Measurements from ENCODE around the gene WIZ.
"Not testable (repeated sequence)": the region's sequence is repeated elsewhere in the genome, so short reads cannot be mapped to it uniquely, and the experiment has no call there.

Gene WIZ

DNA sequence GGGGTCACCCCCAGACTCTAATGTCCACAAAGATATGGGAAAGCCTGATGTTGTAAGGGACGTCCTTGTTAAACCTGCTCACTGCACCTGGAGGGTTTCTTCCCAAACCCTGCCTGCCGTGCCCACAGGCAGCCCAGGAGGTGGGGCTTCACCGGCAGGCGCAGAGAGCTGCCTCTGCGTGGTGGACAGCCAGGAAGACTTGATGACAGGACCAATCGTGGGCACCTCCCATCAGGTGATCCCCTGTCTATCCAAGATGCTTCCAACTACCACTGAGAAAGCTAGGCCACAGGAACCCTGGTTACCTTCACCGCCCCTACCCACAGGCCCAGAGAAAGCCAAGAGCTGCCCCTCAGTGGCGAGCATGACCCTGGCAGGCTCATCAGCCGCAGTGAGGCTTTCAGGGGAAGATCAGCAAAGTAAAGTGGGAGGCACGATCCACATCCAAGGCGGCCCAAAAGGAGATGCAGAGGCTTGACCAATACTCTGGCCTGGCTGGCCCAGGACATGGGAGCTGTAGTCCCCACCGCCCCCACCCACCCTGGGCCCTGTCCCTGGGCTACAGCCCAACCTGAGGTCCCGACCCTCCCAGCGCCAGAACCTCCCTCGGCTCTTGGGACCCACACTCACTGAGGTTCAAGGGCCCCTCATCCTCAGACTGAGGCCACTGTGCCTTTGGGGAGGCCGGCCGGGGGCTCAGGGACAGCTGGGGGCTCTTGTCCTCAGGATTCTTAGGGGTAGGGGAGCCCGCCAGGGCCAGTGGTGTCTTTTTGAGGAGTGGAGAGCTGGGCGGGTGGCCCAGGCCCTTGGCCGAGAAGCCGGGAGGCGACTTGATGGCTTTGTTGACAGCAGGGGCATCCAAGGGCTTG is 20.6 kb downstream of the WIZ start:
- no peak for DNase-seq

- DNase-seq: no peak
Observed at GRCh38 chr19:15427991-15428471, 21.7 kb downstream of the WIZ start.

DNA sequence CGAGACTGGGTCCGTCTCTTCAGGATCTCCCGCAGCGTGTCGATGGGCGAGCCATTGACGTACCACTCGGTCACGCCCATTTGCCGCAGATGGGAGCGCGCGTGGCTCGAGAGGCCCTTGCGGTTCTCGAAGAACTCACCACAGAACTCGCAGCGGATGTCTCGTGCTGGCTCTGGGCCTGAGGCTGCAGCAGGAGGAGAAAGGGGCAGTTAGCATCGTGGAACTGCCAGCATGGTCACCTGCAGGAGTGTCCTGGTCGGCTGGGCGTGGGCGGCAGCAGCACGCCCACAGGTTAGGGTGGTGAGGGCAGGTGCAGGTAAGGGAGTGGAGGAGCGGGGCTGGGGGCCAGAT is 22.4 kb downstream of the WIZ start:
- no peak for DNase-seq

- DNase-seq: no peak
Observed at GRCh38 chr19:15426485-15427349, 23.0 kb downstream of the WIZ start.

DNA sequence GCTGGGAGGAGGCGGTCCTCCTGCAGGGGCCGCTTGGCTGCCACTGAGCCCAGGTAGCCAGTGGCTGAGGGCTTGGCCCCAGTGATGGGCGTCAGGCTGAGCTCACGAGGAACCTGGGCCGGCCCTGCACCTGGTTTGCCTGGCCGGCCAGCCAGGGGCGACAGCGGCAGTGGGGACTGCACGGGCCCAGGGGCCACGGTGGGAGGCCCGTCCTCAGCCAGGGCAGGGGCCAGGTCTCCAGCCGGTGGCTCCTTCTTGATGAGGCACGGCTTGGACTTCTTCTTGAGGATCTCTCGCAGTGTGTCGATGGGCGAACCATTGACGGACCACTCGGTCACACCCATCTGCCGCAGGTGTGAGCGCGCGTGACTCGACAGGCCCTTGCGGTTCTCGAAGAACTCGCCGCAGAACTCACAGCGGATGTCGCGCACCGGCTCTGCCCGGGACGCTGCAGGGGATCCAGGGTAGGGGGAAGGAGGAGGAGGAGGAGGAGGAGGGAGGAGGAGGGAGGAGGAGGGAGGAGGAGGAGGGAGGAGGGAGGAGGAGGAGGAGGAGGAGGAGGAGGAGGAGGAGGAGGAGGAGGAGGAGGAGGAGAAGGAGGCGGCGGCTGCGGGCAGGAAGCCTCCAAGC is 24.3 kb downstream of the WIZ start:
- DNase-seq: no peak

- DNase-seq: no peak
Observed at GRCh38 chr19:15424692-15425272, 25.0 kb downstream of the WIZ start.

DNA sequence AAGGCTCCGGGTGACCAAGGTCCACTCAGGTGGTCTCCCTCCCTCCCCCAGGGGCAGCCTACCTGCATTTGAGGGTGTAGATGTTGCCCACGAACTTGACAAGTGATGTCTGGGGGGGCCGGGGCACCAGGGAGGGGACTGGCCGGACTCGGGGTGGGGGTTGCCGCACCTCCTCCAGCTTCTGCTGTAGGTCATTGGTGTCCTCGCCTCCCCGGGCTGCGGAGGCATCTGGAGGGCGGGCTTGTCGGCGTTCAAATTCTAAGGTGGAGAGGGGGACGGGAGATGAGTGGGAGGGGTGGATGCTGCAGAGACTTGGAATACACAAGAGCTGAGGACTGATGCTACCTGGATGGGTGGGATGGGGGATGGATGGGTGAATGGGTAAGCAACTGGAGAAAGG is 25.6 kb downstream of the WIZ start:
- no peak for DNase-seq

DNA sequence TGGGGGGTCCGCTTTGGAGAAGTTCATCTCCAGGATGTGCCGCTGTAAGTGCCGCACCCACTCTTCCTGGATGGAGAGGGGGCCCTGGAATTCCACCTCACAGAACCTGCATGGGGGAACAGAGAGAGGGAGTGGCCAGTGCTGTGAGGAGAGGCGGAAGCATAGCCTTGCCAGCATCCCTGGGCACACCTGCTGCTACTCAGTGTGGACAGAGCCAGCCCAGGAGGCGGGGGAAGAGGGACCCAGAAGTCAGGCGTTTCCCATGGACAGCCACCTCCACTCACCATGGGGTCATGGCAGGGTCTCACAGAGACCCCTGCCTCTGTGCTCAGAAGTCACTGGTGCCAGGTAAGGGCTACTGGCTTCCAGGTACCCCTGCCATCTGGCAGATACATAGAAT is 26.6 kb downstream of the WIZ start:
- no peak for DNase-seq

DNA sequence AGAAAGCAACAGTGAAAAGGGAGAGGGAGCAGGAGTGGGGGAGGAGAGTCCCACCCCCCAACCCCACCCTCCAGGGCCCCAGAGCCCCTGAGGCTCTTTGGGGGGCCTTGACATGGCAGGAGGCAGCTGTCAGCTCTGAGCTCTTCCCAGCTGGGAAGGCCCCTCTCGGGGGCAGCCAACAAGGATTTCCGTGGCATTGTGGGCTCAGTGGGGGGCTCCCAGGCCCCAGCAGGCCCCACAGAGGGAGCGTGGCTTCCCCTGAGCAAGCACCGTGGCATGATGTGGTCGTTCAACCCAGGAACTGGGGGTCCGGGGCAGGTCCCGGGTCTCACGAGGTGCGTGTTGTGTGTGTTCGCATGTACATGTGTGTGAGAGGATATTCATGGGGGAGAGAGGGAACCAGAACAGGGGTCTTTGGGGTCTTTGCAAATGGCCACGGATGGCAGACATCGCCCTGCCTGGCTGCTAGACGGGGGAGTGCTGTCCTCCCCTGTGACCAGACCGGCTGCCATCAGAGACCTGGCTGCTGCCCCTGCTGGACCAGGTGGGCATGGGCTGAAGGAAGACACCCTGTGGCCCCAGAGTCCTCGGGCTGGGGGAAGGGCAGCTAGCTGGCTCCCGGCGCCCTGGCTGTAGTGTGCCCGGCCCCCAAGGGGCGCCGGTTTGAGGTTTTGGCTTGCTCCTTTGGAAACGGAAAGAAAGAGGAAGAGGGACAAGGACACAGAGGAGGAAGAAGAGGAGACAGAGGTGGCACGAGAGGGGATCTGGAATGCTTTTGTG is 27.3 kb downstream of the WIZ start:
- DNase-seq: no peak

GRCh38 chr19:15421721-15422260 is 28.0 kb downstream of the WIZ start:
- peak; percentile 53 for DNase-seq

- DNase-seq: no peak
Observed at GRCh38 chr19:15421136-15421695, 28.5 kb downstream of the WIZ start.

DNA sequence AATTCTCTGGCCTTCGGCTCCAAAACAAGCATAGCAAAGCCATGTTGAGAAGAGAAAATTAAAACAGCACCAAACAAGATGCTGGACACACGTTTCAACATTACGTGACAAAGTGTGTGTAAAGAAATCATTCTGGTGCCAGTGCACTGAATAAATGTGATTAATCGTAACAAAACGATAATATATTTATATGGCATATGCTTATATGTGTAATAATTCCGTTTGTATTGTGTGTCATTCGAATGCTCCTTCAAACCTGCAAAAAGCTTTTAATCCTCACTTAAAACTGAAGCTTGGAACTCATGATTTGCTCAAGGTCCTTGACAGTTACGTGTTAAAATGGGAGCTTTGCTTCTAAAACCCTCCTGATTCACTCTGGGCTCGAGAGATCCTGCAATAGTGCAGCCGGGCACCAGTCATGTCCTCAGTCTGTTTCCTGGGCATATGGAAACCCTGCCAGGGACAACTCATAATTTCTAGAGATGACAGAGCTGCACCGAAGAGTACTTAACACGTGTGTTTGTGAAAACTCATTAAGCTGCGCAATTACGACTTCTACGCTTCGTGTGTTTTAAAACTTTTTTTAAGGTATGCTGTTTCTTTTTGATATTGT is 30.2 kb downstream of the WIZ start:
- DNase-seq: no peak

- peak; percentile 100 for DNase-seq
Observed at GRCh38 chr19:15418579-15419412, 31.0 kb downstream of the WIZ start, which contains the start of gene AKAP8L. Gene AKAP8L (minus strand): TSS chr19:15418988. CDS start chr19:15418923, 65 bp downstream.

GRCh38 chr19:15418231-15418578 is 31.6 kb downstream of the WIZ start:
- DNase-seq: peak; percentile 44

DNA sequence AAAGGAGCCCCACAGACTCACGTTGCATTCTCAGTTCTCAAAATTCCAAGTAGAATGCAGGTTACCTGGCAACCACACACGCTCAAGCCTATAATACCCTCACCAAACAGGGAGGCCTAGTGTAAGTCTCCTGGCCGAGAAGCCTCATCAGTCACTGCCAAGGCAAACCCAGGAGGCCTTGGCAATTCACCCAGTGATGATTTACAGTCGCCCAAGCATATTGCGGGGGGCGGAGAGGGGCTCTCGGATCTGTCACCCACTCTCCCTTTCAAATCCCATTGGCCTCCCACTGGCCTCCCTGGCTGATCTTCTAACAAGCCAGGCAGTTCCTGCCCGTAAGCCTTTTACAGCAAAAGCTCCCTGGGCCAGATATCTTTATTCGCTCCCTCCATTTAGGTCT is 32.1 kb downstream of the WIZ start:
- DNase-seq: no peak

DNA sequence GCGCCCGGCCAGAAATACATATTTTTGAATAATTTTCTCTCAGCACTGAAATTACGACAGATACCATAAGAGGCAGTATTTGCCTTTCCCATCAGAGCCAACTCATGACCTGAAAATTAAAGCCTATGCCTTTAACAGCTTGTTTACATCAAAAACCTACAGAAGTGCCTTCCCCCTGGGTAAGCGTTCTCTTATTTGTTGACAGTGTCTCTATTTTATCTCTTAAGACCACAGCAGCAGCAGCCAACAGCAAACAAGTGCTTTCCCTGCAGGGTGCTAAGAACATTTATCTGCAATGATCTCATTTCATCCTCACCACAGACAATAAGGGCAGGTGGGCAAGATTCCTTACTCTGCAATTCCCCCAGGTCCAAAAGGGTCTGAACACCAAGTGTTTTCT is 36.9 kb downstream of the WIZ start:
- DNase-seq: peak; percentile 30

- not testable (repeated sequence) for DNase-seq
Observed at GRCh38 chr19:15411351-15411750, 38.4 kb downstream of the WIZ start.

- DNase-seq: no peak
Observed at GRCh38 chr19:15404780-15405211, 45.0 kb downstream of the WIZ start.

- DNase-seq: peak; percentile 85
Observed at GRCh38 chr19:15404097-15404779, 45.5 kb downstream of the WIZ start.

GRCh38 chr19:15403151-15403531 is 46.6 kb downstream of the WIZ start:
- no peak for DNase-seq
